ENCODE results near the gene PODXL2. TPM values are rescaled to one million over a fixed set of nuclear protein-coding genes. Genes with fewer than 3 reads are reported as not detected.

The PODXL2 gene
- total RNA-seq, 2 experiments from 2014 or later = 4.0 to 4.2 TPM

DNA sequence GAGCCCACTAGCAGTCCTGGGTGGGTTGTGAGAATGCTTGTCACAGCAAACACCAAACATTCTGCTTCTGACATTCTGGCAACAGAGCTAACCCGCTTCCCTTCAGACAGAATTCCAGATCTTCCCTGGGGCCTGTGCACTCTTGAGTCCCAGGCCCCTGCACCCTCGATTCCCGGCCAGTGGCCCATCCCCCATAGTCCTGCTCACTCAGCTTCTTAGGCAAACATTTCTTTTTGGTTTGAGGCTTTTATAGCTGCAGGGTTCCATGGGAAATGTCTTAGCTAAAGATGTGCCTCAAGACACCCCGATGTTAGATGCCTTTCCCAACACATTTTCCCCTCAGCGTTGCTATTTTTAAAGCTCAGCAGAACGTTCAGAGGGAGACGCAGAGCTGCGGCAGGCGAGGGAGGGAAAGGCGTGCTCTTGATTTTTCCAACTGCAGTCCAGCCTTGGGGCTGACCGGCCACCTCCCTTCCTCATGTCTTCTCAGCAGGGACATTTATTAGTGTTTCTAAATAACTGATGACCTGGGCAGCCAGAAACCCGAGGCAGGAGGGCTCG lies 78.9 kb downstream of the PODXL2 start:
- intact Hi-C loops (cut with DNase I, micrococcal nuclease) = no loop called here
- CTCF ChIA-PET = no interaction called here

DNA sequence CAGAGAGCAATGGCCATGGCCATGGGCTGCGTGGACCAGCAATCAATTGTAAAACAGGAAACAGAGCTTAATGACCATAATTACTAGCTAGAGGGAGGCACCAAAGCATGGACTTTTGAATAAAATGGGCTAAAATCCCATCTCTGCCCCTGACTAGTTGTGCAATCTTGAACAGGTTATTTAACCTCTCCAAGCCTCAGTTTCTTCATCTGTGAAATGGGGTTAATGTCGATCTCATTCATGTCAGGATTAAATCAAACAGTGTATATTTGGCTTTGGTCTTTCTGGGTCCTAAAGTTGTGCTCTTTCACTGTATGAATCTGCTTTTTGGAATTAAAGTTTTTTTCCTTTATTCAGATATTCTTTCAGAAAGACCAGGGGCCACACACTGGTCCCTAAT lies 79.9 kb downstream of the PODXL2 start:
- no peaks in the 10 kb centered on the region for H3K27me3 ChIP-seq (ENCODE audit: control insufficient read depth in 1 of 2, insufficient read depth in 2 of 2, low read length in 2 of 2)
- ATAC-seq (ENCODE audit: poor library complexity) (no peak), DNase-seq (peak in 1 of 14 experiments; percentile 2)
- intact Hi-C loops (cut with DNase I, micrococcal nuclease) = no loop called here
- Mint-ChIP-seq H3K4me3 (no peak overlapping the region), H3K9me3 (peaks cover 2% of the 10 kb centered on the region), H3K27ac (no peak overlapping the region), H3K4me1 (ENCODE audit: low read depth) (no peaks in the 10 kb centered on the region), H3K36me3 (ENCODE audit: low read depth) (no peaks in the 10 kb centered on the region), H3K27me3 (no peaks in the 10 kb centered on the region)
- ChIA-PET POLR2A (interaction anchor here (0.6 kb wide), 1 partner anchor 1032 kb away, joined by 3 read pairs; no protein-coding TSS in a partner anchor), CTCF (no interaction called here)
- TF ChIP-seq, protein P1, sequence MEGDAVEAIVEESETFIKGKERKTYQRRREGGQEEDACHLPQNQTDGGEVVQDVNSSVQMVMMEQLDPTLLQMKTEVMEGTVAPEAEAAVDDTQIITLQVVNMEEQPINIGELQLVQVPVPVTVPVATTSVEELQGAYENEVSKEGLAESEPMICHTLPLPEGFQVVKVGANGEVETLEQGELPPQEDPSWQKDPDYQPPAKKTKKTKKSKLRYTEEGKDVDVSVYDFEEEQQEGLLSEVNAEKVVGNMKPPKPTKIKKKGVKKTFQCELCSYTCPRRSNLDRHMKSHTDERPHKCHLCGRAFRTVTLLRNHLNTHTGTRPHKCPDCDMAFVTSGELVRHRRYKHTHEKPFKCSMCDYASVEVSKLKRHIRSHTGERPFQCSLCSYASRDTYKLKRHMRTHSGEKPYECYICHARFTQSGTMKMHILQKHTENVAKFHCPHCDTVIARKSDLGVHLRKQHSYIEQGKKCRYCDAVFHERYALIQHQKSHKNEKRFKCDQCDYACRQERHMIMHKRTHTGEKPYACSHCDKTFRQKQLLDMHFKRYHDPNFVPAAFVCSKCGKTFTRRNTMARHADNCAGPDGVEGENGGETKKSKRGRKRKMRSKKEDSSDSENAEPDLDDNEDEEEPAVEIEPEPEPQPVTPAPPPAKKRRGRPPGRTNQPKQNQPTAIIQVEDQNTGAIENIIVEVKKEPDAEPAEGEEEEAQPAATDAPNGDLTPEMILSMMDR (IDR thresholded peaks at IDR 0.05) = no peak
- no peaks in the 10 kb centered on the region for H3K9me3 ChIP-seq (ENCODE audit: control insufficient read depth in 1 of 2, insufficient read depth in 1 of 2, low read length in 2 of 2)
- H3K4me1 ChIP-seq (ENCODE audit: insufficient read depth, low read length) = no peaks in the 10 kb centered on the region
- H3K36me3 ChIP-seq (ENCODE audit: insufficient read depth, low read length) = no peaks in the 10 kb centered on the region
- H3K27ac ChIP-seq (ENCODE audit: low read depth in 1 of 2, low read length in 2 of 2) = no peak overlapping the region
- no peak overlapping the region for H3K4me3 ChIP-seq (ENCODE audit: low read length)

More for the DNA sequence above, 78.9 kb downstream of the PODXL2 start:
- peak in 1 of 14 experiments; percentile 12 for DNase-seq
- H3K36me3 ChIP-seq (ENCODE audit: insufficient read depth, low read length) = no peaks in the 10 kb centered on the region
- TF ChIP-seq, protein P1 (IDR thresholded peaks at IDR 0.05) = no peak
- H3K36me3 Mint-ChIP-seq (ENCODE audit: low read depth) = no peaks in the 10 kb centered on the region
- peaks cover 2% of the 10 kb centered on the region for H3K9me3 Mint-ChIP-seq
- H3K27ac ChIP-seq (ENCODE audit: low read depth in 1 of 2, low read length in 2 of 2) = no peak overlapping the region
- no peaks in the 10 kb centered on the region for H3K9me3 ChIP-seq (ENCODE audit: control insufficient read depth in 1 of 2, insufficient read depth in 1 of 2, low read length in 2 of 2)
- no peak overlapping the region for H3K4me3 Mint-ChIP-seq
- no peaks in the 10 kb centered on the region for H3K4me1 ChIP-seq (ENCODE audit: insufficient read depth, low read length)
- ATAC-seq (ENCODE audit: poor library complexity) = no peak
- H3K4me3 ChIP-seq (ENCODE audit: low read length) = no peak overlapping the region
- no peaks in the 10 kb centered on the region for H3K27me3 Mint-ChIP-seq
- POLR2A ChIA-PET = interaction anchor here (0.7 kb wide), 1 partner anchor 24 kb away, joined by 3 read pairs; no protein-coding TSS in a partner anchor
- H3K27me3 ChIP-seq (ENCODE audit: control insufficient read depth in 1 of 2, insufficient read depth in 2 of 2, low read length in 2 of 2) = no peaks in the 10 kb centered on the region
- H3K27ac Mint-ChIP-seq = no peak overlapping the region
- no peaks in the 10 kb centered on the region for H3K4me1 Mint-ChIP-seq (ENCODE audit: low read depth)

DNA sequence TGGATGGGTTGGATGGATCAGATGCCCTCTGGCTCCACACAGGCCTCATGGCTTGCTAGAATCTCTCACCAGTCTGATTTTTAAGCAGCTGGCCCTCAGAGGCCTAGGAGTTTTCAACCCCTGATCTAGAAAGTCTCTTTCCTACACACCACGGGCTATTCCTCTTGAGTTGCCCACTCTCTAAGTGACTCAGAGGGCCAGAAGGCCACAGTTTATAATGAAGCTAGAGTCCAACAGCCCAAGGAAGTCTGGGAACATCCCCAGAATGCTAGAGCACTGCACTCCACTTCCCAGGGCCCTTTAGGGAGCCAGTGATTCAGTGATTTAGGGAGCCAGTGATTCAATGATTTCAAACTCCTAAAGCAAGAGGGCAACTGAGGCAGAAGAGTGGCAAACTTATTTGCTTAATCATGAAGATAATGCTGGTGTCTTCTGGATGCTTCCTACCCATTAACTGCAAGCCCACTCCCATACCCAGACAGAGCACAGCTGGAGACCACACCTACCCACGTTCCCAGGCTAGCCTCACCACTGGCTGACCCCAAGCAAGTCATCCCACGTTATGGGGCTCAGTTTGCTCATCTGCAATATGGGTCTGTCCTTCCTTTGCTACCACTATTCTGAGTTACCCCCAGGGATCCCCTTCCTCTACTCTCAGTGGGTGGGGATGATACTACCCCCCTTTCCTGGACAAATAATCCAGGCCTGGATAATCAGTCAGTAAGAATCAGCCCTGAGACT lies 80.5 kb downstream of the PODXL2 start:
- no peaks in the 10 kb centered on the region for H3K27me3 ChIP-seq (ENCODE audit: control insufficient read depth in 1 of 2, insufficient read depth in 2 of 2, low read length in 2 of 2)
- TF ChIP-seq, protein P1 (IDR thresholded peaks at IDR 0.05) = no peak
- H3K4me3 Mint-ChIP-seq = no peak overlapping the region
- intact Hi-C loops (cut with DNase I, micrococcal nuclease) = no loop called here
- no peaks in the 10 kb centered on the region for H3K9me3 ChIP-seq (ENCODE audit: control insufficient read depth in 1 of 2, insufficient read depth in 1 of 2, low read length in 2 of 2)
- peaks cover 1% of the 10 kb centered on the region for H3K9me3 Mint-ChIP-seq
- no peak overlapping the region for H3K27ac Mint-ChIP-seq
- no peaks in the 10 kb centered on the region for H3K36me3 Mint-ChIP-seq (ENCODE audit: low read depth)
- no peaks in the 10 kb centered on the region for H3K36me3 ChIP-seq (ENCODE audit: insufficient read depth, low read length)
- ChIA-PET POLR2A (interaction anchor here (0.6 kb wide), 1 partner anchor 1031 kb away, joined by 3 read pairs; no protein-coding TSS in a partner anchor), CTCF (no interaction called here)
- DNase-seq (no peak), ATAC-seq (ENCODE audit: poor library complexity) (no peak)
- no peak overlapping the region for H3K27ac ChIP-seq (ENCODE audit: low read depth in 1 of 2, low read length in 2 of 2)
- no peaks in the 10 kb centered on the region for H3K4me1 Mint-ChIP-seq (ENCODE audit: low read depth)
- H3K4me1 ChIP-seq (ENCODE audit: insufficient read depth, low read length) = no peaks in the 10 kb centered on the region
- no peak overlapping the region for H3K4me3 ChIP-seq (ENCODE audit: low read length)
- no peaks in the 10 kb centered on the region for H3K27me3 Mint-ChIP-seq

Data from CD4-positive, alpha-beta T cell (primary cell).